Globus pallidus (tissue), 1 donor: ENCODE measurements around the gene STPG3.
A peak's percentile ranks its signal among the peaks of the same experiment; 100 is the strongest.

Experiments
- DNase-seq: peaks from one replicate; pipeline ENCODE4 v3.0.0-alpha.2; 2015; ENCODE audit warnings: low spot score

The STPG3 gene

DNA sequence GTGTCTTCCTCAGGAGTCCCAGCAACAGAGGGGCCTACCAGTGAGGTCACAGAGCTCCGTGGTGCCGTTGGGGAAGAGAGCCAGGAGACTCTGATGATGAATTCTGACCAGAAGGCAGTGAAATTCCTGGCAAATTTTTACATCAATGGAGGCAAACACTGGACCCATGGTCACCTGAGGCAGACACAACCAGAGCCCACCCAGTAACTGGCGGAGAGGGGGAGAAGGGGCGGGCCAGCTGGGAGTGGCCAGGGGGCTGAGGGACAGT is at the start of gene STPG3:
Gene STPG3, plus strand, starts transcription at position 93 of the 268 bp plus-strand sequence. Its CDS starts 1 bp downstream, at position 94.
- no peak for DNase-seq

DNA sequence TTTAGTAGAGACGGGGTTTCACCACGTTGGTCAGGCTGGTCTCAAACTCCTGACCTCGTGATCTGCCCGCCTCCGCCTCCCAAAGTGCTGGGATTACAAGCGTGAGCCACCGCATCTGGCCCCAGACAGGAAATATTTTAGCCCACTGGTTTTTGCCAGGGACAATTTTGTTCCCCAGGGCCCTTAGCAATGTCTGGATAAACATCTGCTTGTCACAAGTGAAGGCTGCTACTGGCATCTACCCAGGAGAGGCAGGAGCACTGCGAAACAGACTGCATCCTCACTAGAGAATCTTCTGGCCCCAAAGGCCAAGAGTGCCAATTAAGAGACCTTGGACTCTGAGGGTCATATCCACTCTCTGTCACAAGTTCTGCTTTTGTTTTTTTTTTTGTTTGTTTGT is 48.1 kb upstream of the STPG3 start:
- no peak for DNase-seq

DNA sequence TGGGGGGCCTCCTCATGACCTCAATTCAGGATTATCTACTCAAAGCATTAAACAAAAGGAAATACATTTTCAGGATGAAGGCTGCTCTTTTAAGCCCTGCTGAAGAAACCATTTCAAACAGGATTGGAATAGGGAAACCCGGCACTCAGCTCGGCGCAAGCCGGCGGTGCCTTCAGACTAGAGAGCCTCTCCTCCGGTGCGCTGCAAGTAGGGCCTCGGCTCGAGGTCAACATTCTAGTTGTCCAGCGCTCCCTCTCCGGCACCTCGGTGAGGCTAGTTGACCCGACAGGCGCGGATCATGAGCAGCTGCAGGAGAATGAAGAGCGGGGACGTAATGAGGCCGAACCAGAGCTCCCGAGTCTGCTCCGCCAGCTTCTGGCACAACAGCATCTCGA is 46.4 kb upstream of the STPG3 start:
- DNase-seq, result no peak

DNA sequence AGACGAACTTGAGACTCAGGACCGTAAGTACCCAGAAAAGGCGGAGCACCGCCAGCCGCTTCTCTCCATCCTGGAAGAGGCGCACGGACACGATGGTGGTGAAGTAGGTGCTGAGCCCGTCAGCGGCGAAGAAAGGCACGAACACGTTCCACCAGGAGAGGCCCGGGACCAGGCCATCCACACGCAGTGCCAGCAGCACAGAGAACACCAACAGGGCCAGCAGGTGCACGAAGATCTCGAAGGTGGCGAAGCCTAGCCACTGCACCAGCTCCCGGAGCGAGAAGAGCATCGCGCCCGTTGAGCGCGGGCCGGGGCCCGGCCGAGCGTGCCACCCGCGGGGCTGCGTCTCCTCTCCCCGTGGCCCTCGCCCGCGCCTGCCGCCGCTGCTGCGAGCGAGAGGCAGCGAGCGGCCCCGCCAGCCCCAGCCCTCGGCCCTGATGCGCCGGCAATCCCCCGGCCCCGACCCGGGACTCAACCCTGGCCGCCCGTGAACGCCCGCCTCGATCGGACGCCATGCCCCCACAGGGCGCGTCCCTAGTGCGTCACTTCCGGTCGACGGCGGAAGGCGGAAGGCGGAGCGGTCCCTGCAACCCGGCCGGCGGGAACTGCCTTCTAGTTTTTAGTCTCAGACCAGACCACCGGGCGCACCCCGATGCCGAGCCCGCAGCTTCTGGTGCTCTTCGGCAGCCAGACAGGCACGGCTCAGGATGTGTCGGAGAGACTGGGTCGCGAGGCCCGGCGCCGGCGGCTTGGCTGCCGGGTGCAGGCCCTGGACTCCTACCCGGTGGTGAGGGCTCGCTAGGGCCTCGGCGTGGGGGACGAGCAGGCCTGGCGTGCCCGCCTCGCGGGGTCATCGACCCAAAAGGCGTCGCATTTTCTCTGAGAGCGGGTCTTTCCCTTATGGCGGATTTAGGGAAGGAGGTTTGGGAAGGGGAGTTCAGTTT is 45.7 kb upstream of the STPG3 start, which contains the start of the genes NDOR1 and TMEM203:
Gene NDOR1, plus strand, starts transcription at position 575 of the 944 bp plus-strand sequence. Its CDS starts 78 bp downstream, at position 653.
Gene TMEM203, minus strand, starts transcription at position 523 of the 944 bp plus-strand sequence. Its CDS starts 234 bp downstream, at position 289.
- DNase-seq, result peak; percentile 82

DNA sequence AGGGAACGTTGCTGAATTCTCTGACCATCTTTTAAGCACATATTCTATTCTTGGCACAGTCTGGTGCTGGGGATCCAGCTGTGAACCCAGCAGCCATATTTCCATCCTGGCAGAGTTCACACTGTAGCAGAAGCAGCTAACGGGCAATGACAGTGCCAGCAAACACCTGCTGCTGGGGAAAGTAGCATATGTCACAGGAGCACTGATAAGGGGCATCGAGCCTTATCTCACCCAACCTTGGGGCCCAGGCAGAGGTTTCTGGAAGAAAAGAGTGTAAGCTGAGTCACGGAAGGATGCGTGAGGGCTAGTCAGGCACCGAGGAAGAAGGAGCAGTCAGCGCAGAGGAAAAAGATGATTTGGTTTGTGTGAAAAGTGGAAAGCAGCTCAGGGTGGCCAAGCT is 44.5 kb upstream of the STPG3 start:
- no peak for DNase-seq

DNA sequence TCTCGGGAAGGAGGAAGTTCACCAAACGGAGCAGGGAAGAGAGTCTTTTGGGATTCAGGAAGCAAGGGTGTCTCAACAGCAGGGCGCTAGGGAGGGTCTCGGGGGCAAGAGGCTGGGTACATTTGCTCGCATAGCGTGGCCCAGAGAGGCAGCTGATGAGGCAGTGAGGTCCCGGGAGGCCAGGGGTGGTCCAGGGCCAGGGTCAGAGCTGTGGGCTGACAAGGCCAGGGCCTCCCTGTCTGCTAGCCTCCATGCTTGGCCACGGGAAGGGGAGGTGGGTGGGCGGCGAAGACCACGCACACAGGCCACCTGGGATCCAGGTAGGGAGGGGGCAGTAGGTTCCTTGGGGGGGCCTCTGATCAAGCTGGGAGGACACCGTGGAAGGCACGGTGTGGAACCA is 39.6 kb upstream of the STPG3 start:
- no peak for DNase-seq

DNA sequence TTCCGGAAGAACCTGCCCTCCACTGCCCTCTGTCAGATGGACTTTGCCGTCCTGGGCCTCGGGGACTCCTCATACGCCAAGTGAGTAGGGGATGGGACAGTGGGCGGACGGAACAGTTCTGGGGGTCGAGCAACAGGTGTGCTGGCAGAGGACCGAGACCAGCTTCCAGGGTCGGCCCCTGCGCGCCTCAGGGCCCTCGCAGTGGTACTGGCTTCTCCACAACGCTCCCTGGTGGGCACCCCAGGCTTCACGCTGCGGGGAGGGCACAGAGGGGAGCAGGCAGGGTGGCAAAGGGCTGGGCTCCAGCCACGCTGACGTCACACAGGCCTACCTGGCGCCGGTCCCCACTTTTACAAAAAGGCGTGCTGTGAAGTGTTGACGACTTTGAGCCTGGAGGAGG is 38.6 kb upstream of the STPG3 start:
- no peak for DNase-seq

DNA sequence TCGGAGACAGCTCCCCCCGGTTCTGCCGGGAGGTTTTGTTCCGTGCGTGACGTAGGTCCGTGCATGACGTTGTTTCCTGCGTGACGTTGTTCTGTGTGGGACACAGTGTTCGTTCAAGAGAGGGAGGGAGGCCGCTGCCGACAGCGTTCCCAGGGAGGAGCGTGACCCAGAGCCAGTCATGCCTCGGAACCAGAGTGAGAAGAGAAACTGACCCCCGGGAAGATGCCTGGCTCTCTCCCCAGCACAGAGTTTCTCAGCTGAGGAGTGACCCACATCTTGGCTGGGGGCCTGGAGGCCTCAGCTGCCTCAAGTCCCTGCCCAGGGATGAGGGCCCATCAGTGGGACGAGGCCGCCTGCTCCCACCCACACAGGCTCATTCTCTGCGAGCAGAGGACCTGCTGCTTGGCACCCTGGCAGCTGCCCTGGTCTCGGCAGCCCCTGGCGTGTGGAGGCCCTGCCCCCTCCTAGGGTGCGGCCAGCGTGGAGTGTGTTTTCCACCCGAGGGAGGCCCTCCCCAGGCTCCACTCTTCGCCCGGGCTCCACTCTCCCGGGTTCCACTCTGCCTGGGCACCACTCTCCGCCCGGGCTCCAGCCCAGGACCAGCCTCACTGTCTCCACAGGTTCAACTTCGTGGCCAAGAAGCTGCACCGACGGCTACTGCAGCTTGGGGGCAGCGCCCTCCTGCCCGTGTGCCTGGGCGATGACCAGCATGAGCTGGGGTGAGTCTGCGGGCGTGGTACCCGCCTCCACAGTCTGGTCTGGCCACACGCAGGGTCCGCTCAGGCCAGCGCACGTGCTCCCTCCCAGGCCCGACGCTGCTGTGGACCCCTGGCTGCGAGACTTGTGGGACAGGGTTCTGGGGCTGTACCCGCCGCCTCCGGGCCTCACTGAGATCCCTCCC is 37.7 kb upstream of the STPG3 start:
- DNase-seq, result no peak

DNA sequence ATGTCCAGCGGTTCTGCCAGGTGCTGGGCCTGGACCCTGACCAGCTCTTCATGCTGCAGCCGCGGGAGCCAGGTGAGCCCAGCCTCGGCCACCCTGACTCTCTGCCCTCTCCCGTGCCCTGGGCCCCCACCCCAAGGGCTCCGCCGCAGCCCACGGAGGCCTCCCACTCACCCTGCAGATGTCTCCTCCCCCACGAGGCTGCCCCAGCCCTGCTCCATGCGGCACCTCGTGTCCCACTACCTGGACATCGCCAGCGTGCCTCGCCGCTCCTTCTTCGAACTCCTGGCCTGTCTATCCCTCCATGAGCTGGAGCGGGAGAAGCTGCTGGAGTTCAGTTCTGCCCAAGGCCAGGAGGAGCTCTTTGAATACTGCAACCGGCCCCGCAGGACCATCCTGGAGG is 36.5 kb upstream of the STPG3 start:
- no peak for DNase-seq

DNA sequence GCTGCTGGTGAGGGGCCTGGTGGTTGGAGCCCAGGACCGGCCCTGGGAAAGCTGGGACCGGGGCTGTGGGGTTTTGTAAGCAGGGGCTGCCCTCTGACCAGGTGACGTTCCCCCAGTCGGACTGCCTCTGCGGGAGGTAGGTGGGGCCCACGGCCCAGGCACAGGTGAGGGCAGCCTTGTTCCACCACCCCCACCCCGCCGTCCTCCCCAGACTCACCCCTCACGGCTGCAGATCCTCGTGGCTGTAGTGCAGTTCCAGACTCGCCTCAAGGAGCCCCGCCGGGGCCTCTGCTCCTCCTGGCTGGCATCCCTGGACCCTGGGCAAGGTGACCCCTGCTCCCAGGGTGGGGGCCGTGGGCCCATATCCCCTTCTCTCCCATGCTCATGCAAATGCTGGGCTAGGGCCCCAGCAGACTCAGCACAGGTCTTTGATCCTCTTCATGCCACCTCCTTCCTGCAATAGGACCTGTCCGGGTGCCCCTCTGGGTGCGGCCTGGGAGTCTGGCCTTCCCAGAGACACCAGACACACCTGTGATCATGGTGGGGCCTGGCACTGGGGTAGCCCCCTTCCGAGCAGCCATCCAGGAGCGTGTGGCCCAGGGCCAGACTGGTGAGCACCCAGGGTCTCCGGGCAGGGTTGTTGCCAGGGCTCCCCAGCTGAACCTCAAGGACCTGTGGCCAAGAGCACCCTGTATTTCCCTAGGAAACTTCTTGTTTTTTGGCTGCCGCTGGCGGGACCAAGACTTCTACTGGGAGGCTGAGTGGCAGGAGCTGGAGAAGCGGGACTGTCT is 35.7 kb upstream of the STPG3 start:
- DNase-seq, result no peak

DNA sequence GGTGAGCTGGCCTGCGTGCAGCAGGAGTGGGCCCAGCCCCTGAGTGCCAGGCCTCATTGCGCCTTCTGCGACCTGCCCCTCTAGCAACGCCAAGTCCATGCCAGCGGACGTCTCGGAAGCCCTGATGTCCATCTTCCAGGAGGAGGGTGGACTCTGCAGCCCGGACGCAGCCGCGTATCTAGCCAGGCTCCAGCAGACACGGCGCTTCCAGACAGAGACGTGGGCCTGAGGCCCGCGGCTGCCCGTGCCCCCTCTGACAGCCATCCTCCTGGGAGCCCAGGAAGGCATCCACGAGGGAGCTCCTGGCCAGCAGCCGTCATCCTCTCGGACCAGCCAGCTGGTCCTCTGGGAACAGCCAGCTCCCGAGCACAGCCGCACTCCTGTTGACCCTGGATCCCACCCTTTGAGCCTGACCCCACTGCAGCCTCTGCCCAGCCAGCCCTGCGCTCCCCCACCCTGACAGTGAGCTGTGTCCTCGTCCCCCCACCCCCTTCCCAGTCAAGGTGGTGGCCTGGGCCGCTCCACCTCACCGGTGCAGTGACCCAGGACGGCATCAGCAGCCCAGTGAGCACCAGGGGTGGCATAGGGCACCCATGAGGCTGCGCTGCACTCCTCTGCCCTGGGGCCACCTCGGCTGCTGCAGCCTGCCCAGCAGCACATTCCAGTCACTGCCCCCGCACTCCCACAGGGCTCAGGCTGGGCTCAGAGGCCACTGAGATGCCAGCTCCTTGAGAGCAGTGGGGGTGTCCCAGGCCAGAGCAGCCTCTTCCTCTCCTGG is 34.7 kb upstream of the STPG3 start:
- no peak for DNase-seq

DNA sequence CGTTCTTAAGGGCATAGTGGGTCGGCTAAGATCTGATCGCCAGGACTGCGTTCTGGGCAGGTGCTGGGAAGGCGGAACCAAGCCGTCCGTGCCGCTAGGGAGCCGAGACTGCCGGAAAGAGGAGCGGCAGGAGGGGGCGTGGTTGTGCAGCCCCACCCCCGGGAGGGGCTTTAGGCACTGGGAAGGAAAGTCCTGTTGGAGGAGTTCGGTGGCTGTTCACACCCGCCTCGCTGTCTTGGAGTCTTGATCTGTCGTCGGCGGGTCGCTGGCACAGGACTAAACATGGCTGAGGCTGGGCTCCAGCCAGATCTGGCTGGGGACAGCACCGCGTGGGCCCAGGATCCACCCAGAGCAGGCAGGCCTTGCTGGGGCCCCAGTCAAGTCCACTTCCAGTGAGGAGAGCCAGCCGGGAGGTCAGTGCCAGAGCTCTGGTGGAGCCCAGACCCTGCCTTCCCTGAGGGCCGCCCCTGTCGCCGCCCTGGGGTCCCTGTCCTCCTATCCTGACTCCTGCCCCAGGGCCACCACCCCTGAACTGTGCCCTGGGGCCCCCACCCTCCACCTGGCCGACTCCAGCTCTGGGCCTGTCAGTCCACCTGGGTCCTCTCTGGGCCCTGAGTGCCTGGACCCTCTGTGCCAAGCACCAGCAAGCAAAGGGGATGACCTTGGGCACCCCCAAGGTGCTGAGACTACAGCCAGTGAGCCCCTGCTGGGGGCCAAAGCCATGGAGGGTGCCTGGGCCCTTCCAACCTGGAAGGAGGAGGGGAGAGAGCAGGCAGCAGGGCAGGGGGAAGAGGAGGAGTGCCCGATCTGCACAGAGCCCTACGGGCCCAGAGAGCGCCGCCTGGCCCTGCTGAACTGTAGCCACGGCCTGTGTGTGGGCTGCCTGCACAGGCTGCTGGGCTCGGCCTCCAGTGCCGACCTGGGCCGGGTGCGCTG is 33.5 kb upstream of the STPG3 start:
- no peak for DNase-seq

DNA sequence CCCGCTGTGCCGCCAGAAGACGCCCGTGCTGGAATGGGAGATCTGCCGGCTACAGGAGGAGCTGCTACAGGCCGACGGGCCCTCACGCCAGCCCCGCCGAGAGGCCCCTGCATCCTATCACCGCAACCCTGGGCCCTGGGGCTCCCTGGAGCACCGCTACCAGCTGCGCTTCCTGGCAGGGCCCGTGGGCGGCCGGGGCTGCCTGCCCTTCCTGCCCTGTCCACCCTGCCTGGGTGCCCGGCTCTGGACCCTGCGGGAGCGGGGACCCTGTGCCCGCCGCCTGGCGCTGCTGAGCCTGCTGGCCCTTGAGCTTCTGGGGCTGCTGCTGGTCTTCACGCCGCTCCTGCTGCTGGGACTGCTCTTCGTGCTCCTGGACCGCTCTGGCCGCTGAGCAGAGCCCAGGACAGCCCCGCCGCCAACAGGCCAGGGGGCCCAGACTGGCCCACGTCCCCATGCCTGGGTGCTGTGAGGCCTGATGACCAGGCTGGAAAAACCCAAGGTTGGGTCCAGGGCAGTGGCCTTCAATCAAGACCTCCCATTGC is 32.8 kb upstream of the STPG3 start:
- DNase-seq, result no peak

DNA sequence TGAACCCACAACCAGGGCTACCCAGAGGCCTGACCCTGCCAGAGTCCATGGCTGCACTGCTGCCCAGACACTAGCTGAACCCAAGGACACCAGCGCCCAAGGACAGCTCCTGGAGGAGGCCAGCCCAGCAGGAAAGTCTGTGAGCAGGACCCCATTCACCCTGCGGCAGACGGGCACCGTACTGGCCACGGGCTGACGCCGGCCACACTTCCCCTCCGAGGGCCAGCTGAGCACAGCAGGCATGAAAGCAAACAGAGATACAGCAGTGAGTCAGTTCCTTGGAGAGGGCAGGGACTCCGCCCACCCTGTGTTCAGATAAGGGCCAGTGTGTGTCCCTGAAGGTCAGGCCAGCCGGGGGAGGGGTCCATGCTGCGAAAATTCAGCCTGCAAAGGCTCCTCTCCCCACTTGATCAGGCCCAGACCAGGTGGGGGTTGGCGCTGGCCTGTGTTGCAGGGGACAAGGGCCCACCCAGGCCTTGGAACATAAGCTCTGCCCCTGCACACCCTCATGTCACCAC is 32.3 kb upstream of the STPG3 start:
- DNase-seq, result no peak

DNA sequence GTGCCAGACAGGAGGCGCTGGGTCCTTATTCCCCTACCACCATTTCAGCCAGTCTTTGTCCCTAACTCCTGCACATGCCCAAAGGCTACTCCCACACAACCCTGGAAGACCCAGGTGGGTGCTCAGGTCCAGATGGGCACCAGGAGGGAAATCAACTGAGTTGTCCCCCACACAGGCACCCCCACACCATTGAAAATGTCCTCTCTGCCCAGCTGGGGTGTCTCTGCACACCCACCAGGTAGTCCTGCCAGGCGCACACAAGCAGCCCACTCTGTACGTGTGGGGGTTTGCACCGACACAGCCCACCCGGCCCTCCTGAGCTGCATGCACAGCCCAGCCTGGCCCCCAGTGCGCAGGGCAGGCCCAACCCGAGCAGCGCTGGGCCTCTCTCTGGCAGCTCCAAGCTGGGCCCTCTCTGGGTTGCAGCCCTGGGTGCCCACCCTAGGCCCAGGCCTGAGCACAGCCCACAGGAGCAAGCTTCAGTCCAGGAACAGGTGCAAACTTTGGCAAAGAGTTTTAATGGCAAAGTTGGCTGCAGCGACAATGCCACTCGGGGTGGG is 31.2 kb upstream of the STPG3 start:
- DNase-seq, result no peak

DNA sequence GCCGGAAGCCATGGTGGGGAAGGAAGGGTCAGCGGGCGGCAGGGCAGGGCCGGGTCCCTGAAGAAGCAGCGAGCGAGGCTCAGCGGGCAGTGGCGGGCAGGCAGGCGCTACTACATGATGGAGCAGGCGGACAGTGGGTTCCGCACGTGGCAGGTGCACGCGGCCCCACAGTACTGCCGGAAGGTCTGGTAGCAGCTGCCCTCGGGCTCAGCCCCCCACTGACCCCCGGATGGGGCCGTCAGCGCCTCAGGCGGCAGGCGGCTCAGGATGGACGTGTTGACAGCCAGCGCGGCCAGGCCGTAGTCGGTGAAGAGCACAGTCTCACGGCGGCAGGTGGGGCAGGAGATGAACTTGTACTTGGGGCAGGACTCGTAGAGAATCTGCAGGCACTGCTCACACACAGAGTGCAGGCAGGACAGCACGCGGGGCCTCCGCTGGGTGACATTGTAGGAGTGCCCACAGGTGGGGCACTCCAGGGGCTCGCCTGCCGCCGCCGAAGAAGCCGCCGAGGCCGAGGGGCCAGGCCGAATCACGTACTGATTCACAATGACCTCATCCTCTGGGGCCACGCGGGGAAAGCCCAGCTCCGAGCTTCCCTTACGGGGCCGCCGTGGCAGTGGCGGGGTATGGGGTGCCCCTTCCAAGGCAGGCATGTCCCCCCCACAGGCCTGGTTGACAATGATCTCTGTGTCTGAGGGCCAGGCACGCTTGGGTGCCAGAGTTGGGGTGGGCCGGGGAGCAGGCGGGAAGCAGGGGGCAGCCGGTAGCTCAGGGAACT is 30.6 kb upstream of the STPG3 start:
- no peak for DNase-seq

DNA sequence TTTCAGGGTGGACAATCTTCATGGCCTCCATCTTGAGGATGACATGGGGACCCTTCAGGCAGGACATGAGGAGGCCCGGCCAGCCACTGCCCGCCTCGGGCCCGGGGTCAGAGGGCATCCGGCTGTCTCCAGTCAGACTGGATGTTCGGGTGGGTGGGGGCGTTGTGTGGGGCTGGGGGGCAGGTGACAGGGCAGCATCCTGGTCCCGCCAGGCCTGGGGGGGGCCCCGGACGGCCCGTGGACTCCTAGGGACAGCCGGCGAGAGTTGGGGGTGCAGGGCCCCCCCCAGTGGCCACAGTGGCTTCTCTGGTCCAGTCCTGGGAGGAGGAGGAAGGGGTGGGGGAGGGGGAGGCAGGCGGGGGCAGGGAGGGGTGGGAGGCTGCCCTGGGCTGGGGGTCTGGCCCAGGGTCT is 30.0 kb upstream of the STPG3 start:
- DNase-seq, result no peak

DNA sequence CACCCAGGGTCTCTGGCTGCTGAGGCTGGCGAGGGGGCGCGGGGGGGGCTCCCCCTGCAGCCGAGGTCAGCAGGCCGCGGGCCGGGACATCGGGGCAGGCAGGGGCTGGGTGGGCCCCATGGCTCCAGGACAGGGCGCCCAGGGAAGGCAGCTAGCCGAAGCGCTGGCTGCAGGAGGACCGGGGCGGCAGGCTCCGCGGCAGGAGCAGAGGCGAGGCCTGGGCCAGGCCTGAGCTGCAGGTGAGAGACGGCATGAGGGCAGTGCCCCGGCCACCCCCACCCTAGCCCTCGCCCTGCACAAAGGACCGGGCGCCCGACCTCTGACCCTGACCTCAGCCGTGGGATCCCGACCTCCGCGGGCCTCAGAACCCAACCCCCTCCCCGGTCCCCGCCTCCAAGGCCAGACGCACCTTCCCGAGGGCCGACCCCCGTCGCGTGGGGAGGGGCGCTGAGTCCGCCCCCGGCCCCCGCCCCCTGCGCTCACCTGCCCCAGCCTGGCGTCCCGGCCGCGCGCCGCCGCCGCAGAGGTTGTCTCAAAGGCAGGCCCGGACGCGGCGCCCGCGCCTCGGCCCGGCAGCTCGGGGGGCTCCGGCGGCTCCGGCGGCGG is 29.5 kb upstream of the STPG3 start:
- no peak for DNase-seq
